PC-3 (cell line): ENCODE results near the gene DCAKD. TPM values are rescaled to one million over a fixed set of nuclear protein-coding genes. Genes with fewer than 3 reads are reported as not detected.

ENCODE experiments used
- ATAC-seq: fragments of 200-7000 bp; cut with Tn5 transposase; 2 replicates; pipeline ENCODE4 v1.9.1; 2020; ENCODE audit warnings: mild to moderate bottlenecking, moderate library complexity
- BruUV-seq: library from RNA; stranded (reverse); fragments of 400-500 nt; replicated peaks from 2 replicates; lab custom pipeline; 2021; lab: Mats Ljungman, UMichigan
- CTCF ChIA-PET: fragments of 300-600 bp; sonication (Branson Sonifier 250); formaldehyde crosslinking; loops from one replicate; lab custom pipeline; 2022; ENCODE audit warnings: antibody characterized with exemption; lab: Charles Lee
- POLR2A ChIA-PET: fragments of 300-600 bp; sonication (Branson Sonifier 250); formaldehyde crosslinking; loops from one replicate; lab custom pipeline; 2022; ENCODE audit warnings: antibody characterized with exemption; ENCODE audit not compliant: unreplicated experiment; lab: Charles Lee
- DNase-seq: peaks from one replicate; pipeline ENCODE4 v3.0.0-alpha.2; 2015
- H2AFZ ChIP-seq: fragments of 300-600 bp; sonication (generic); 2 replicates; pipeline ENCODE4 v1.6.0; 2016; ENCODE audit warnings: antibody characterized with exemption, low read length
- H3F3A ChIP-seq: fragments of 300-600 bp; sonication (generic); one replicate; pipeline ENCODE4 v1.6.0; 2017; ENCODE audit warnings: antibody characterized with exemption, low read length, control low read depth, mild to moderate bottlenecking; ENCODE audit not compliant: unreplicated experiment
- H3K27ac ChIP-seq: fragments of 300-600 bp; sonication (generic); 2 replicates; pipeline ENCODE4 v1.5.1; 2016; ENCODE audit warnings: mild to moderate bottlenecking, low read length
- H3K27me3 ChIP-seq: fragments of 300-600 bp; sonication (generic); 2 replicates; pipeline ENCODE4 v1.6.1; 2016; ENCODE audit warnings: low read length, mixed read lengths
- H3K36me3 ChIP-seq: fragments of 300-600 bp; sonication (generic); 2 replicates; pipeline ENCODE4 v1.6.1; 2016; ENCODE audit warnings: low read depth, mixed run types, low read length, mixed read lengths
- H3K4me1 ChIP-seq: fragments of 300-600 bp; sonication (generic); 2 replicates; pipeline ENCODE4 v1.5.1; 2016; ENCODE audit warnings: low read length; ENCODE audit not compliant: insufficient read depth
- H3K4me2 ChIP-seq: fragments of 300-600 bp; sonication (generic); 2 replicates; pipeline ENCODE4 v1.6.0; 2016; ENCODE audit warnings: low read length
- H3K4me3 ChIP-seq: fragments of 300-600 bp; sonication (generic); 2 replicates; pipeline ENCODE4 v1.5.1; 2016; ENCODE audit warnings: mild to moderate bottlenecking, low read length, mixed read lengths
- H3K79me2 ChIP-seq: fragments of 300-600 bp; sonication (generic); 2 replicates; pipeline ENCODE4 v1.6.1; 2017; ENCODE audit warnings: low read length, mixed read lengths
- H3K9ac ChIP-seq: fragments of 300-600 bp; sonication (generic); 2 replicates; pipeline ENCODE4 v1.6.0; 2016; ENCODE audit warnings: mild to moderate bottlenecking, low read length
- H3K9me2 ChIP-seq: fragments of 300-600 bp; sonication (generic); replicated peaks from 2 replicates; pipeline ENCODE4 v1.6.1; 2016; ENCODE audit warnings: mixed run types, low read length, mixed read lengths
- H3K9me3 ChIP-seq: fragments of 300-600 bp; sonication (generic); 2 replicates; pipeline ENCODE4 v1.6.1; 2016; ENCODE audit warnings: low read length, mixed read lengths
- H4K20me1 ChIP-seq: fragments of 300-600 bp; sonication (generic); 2 replicates; pipeline ENCODE4 v1.6.1; 2016; ENCODE audit warnings: low read length, mixed read lengths
- EZH2 ChIP-seq: fragments of 300-600 bp; sonication (generic); IDR thresholded peaks from one replicate; pipeline ENCODE4 v1.6.1; 2017; ENCODE audit warnings: antibody characterized with exemption, mild to moderate bottlenecking, low read length; ENCODE audit not compliant: unreplicated experiment
- EZH2phosphoT487 ChIP-seq: fragments of 300-600 bp; sonication (generic); IDR thresholded peaks from 2 replicates; pipeline ENCODE4 v1.6.1; 2018; ENCODE audit warnings: mild to moderate bottlenecking, antibody characterized with exemption, low read length, borderline replicate concordance
- intact Hi-C: fragments of 100-400 bp; cut with micrococcal nuclease; formaldehyde crosslinking; loops from 2 replicates; pipeline ENCODE4 v1.9.0; 2023
- total RNA-seq: library from RNA; depleted of rRNA; stranded (reverse); fragments of >200 nt; gene quantifications from 2 replicates; pipeline ENCODE4 v1.2.3, GENCODE V29; 2014
- TF ChIP-seq, protein P1 (sequence below): fragments of 300-600 bp; sonication (generic); conservative IDR thresholded peaks from 2 replicates; pipeline ENCODE4 v1.5.1; 2017; ENCODE audit warnings: antibody characterized with exemption, low read depth, mild to moderate bottlenecking, low read length

DCAKD gene
- total RNA-seq, 1 experiment from 2014 or later, result 56.2 TPM

DNA sequence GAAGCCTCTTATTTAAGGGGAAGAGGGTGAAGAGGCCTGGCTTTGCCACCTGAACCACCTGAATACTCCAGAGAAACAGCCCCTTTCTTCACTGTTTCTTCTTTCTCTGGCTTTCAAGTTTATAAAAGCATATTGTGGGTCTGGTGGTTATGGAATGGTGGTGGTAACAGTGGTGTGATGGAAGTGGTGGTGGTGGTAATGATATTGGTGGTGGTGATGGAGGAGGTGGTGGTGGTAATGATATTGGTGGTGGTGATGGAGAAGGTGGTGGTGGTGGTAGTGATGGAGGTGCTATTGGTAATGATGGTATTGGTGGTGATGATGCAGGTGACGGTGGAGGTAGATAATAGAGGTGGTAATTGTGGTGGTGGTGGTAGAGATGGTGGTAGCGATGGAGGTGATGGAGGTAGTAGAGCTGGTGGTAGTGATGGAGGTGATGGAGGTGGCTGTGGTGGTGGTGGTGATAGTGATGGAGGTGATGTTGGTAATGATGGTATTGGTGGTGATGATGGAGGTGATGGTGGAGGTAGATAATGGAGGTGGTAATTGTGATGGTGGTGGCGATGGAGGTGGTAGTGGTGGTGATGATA, 69.2 kb downstream of the DCAKD start:
- no TSS peak for BruUV-seq
- POLR2A ChIA-PET, result no interaction called here
- Histone ChIP-seq H3F3A (peaks cover 10% of the 10 kb centered on the region), H3K36me3 (no peaks in the 10 kb centered on the region), H3K9me2 (no peaks in the 10 kb centered on the region; the same call in 1 of the 2 replicates), H3K79me2 (no peaks in the 10 kb centered on the region), H4K20me1 (no peaks in the 10 kb centered on the region), H3K4me2 (peak overlapping the region; percentile 86), H3K27me3 (no peaks in the 10 kb centered on the region), H3K4me1 (peaks cover 23% of the 10 kb centered on the region), H3K9ac (no peak overlapping the region), H2AFZ (no peak overlapping the region), H3K9me3 (no peaks in the 10 kb centered on the region), H3K4me3 (peak overlapping the region; percentile 67), H3K27ac (peak overlapping the region; percentile 91)
- no peak for DNase-seq
- intact Hi-C loops, result no loop called here
- CTCF ChIA-PET, result interaction anchor here (1.4 kb wide), 1 partner anchor 62 kb away, joined by 3 read pairs; no protein-coding TSS in a partner anchor
- TF ChIP-seq, protein P1, sequence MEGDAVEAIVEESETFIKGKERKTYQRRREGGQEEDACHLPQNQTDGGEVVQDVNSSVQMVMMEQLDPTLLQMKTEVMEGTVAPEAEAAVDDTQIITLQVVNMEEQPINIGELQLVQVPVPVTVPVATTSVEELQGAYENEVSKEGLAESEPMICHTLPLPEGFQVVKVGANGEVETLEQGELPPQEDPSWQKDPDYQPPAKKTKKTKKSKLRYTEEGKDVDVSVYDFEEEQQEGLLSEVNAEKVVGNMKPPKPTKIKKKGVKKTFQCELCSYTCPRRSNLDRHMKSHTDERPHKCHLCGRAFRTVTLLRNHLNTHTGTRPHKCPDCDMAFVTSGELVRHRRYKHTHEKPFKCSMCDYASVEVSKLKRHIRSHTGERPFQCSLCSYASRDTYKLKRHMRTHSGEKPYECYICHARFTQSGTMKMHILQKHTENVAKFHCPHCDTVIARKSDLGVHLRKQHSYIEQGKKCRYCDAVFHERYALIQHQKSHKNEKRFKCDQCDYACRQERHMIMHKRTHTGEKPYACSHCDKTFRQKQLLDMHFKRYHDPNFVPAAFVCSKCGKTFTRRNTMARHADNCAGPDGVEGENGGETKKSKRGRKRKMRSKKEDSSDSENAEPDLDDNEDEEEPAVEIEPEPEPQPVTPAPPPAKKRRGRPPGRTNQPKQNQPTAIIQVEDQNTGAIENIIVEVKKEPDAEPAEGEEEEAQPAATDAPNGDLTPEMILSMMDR, result no peak
- TF ChIP-seq EZH2 (no peak), EZH2phosphoT487 (no peak)
- no peak for ATAC-seq

DNA sequence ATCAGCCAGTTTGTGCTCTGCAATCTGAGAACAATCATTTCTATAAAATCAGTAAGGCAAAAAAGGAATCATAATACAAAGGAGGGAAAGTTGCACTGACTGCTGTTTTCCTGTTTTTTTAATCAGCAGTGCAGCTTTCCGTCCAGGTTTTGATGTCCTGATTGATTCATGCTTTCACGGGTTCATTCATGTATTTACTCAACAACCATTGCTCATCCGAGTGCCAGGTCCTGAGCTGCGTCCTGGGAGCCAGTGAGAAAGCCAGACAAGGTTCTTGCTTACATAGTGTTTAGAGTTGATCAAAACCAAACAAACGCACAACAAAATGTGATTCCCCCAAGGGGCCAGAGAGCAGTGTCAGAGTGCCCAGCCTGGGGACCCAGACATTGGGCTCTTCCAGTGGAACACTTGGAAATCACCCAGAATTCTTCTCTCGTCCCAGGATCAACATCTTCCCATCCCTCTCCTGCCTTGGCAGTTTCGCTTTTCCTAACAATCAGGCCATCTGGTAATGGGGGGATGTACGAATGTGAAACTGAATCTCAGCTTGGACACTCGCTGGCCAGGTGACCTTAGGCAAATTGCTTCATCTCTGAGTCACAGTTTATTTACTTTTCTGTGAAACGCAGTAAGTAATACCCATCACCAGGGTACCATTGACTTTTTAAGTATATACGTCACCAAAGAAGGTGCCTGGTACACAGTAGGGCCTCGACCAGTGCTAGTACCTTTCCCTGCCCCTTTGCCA, 70.0 kb downstream of the DCAKD start:
- TF ChIP-seq EZH2 (no peak), EZH2phosphoT487 (no peak)
- TF ChIP-seq, protein P1, result no peak
- no peaks in the 10 kb centered on the region for H3K36me3 ChIP-seq
- ATAC-seq, result peak; percentile 83
- H3K9me2 ChIP-seq, result no peaks in the 10 kb centered on the region; the same call in 1 of the 2 replicates
- H3K4me3 ChIP-seq, result peak overlapping the region; percentile 67
- H2AFZ ChIP-seq, result peak overlapping the region; percentile 55
- POLR2A ChIA-PET, result interaction anchor here (0.6 kb wide), 1 partner anchor 9 kb away, joined by 9 read pairs; no protein-coding TSS in a partner anchor
- H3K27ac ChIP-seq, result peak overlapping the region; percentile 91
- DNase-seq, result peak; percentile 92
- H3K27me3 ChIP-seq, result no peaks in the 10 kb centered on the region
- BruUV-seq, result TSS peak; percentile 78
- CTCF ChIA-PET, result interaction anchor here (1.4 kb wide), 1 partner anchor 61 kb away, joined by 3 read pairs; no protein-coding TSS in a partner anchor
- intact Hi-C loops, result no loop called here
- H3K9ac ChIP-seq, result peak overlapping the region; percentile 67
- peaks cover 23% of the 10 kb centered on the region for H3K4me1 ChIP-seq
- peaks cover 10% of the 10 kb centered on the region for H3F3A ChIP-seq
- H3K9me3 ChIP-seq, result no peaks in the 10 kb centered on the region
- no peaks in the 10 kb centered on the region for H4K20me1 ChIP-seq
- no peaks in the 10 kb centered on the region for H3K79me2 ChIP-seq
- H3K4me2 ChIP-seq, result peak overlapping the region; percentile 86
